ENCODE measurements around the gene THY1. TPM values are rescaled to one million over a fixed set of nuclear protein-coding genes. Genes with fewer than 3 reads are reported as not detected.
"Not testable (repeated sequence)": the region's sequence is repeated elsewhere in the genome, so short reads cannot be mapped to it uniquely, and the experiment has no call there.

Gene THY1
- total RNA-seq, 1 donor from 2014 or later: 0.62 TPM

GRCh38 chr11:119468511-119468910, 45.5 kb upstream of the THY1 start:
- Mint-ChIP-seq H3K9me3 (ENCODE audit: low read depth) (peaks cover 19% of the 10 kb centered on the region), H3K4me3 (ENCODE audit: low read depth) (no peak overlapping the region), H3K27me3 (peaks cover 27% of the 10 kb centered on the region), H3K4me1 (ENCODE audit: low read depth) (no peaks in the 10 kb centered on the region), H3K27ac (no peak overlapping the region), H3K36me3 (ENCODE audit: insufficient read depth) (no peaks in the 10 kb centered on the region)
- DNase-seq (ENCODE audit: low spot score, unreplicated experiment): no peak
- TF ChIP-seq, protein P1, sequence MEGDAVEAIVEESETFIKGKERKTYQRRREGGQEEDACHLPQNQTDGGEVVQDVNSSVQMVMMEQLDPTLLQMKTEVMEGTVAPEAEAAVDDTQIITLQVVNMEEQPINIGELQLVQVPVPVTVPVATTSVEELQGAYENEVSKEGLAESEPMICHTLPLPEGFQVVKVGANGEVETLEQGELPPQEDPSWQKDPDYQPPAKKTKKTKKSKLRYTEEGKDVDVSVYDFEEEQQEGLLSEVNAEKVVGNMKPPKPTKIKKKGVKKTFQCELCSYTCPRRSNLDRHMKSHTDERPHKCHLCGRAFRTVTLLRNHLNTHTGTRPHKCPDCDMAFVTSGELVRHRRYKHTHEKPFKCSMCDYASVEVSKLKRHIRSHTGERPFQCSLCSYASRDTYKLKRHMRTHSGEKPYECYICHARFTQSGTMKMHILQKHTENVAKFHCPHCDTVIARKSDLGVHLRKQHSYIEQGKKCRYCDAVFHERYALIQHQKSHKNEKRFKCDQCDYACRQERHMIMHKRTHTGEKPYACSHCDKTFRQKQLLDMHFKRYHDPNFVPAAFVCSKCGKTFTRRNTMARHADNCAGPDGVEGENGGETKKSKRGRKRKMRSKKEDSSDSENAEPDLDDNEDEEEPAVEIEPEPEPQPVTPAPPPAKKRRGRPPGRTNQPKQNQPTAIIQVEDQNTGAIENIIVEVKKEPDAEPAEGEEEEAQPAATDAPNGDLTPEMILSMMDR (IDR thresholded peaks at IDR 0.05; ENCODE audit: unreplicated experiment): no peak

DNA sequence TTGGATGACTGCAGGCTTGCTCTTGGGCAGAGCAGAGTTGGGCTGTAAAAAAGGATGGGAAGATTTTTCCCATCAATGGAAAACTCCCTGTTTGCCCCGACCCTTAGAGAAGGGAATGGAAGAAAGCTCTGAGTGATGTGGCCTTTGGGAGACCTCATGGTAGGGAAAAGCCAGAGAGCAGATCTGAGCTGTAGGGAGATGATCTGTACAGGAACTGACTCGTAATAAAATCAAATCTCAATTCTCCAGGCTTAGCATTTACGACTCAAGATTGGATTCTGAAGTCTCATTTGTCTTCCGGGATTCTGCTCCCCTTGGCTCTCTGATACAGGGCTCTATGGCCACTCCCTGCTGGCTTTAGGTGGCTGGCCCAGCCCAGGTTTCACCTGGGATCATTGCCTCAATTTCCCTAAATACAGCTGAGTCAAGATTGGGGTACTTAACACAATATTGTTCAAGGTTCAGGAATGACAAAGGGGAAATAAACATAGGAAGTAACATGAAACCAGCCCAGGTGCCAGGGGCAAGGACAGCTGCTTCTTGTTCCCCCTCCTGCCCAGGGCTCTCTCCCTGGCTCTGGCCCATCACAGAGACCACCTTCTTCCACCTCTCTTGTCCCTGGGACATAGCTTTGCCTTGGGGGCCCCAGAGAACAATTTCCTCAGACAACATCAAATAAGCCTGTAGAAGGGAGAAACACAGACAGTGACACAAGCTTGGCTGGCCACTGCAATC, 38.4 kb upstream of the THY1 start:
- TF ChIP-seq, protein P1 (IDR thresholded peaks at IDR 0.05; ENCODE audit: unreplicated experiment): no peak
- DNase-seq (ENCODE audit: low spot score, unreplicated experiment): no peak
- H3K9me3 Mint-ChIP-seq (ENCODE audit: low read depth): peaks cover 16% of the 10 kb centered on the region
- H3K4me1 Mint-ChIP-seq (ENCODE audit: low read depth): no peaks in the 10 kb centered on the region
- H3K36me3 Mint-ChIP-seq (ENCODE audit: insufficient read depth): no peaks in the 10 kb centered on the region
- peaks cover 5% of the 10 kb centered on the region for H3K27me3 Mint-ChIP-seq
- no peak overlapping the region for H3K4me3 Mint-ChIP-seq (ENCODE audit: low read depth)
- H3K27ac Mint-ChIP-seq: no peak overlapping the region

DNA sequence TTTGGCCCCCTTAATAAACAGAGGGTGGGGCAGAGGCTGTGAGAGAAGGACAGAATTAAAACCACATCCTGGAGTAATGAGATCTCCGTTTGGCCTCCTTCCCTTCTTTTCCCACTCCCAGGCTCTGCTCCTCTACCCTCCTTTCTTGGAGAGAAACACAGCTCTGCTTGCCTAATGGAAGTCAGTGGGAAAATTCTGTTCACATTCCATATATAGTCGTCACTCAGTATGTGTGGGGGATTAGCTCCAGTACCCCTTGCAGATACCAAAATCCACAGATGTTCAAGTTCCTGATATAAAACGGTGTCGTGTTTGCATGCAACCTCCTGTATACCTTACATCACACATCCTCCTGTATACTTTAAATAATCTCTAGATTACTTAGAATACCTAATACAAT, 37.6 kb upstream of the THY1 start:
- no peak overlapping the region for H3K27ac Mint-ChIP-seq
- peaks cover 11% of the 10 kb centered on the region for H3K9me3 Mint-ChIP-seq (ENCODE audit: low read depth)
- no peaks in the 10 kb centered on the region for H3K36me3 Mint-ChIP-seq (ENCODE audit: insufficient read depth)
- no peak for DNase-seq (ENCODE audit: low spot score, unreplicated experiment)
- TF ChIP-seq, protein P1 (IDR thresholded peaks at IDR 0.05; ENCODE audit: unreplicated experiment): no peak
- no peak overlapping the region for H3K4me3 Mint-ChIP-seq (ENCODE audit: low read depth)
- H3K27me3 Mint-ChIP-seq: peaks cover 5% of the 10 kb centered on the region
- no peaks in the 10 kb centered on the region for H3K4me1 Mint-ChIP-seq (ENCODE audit: low read depth)

DNA sequence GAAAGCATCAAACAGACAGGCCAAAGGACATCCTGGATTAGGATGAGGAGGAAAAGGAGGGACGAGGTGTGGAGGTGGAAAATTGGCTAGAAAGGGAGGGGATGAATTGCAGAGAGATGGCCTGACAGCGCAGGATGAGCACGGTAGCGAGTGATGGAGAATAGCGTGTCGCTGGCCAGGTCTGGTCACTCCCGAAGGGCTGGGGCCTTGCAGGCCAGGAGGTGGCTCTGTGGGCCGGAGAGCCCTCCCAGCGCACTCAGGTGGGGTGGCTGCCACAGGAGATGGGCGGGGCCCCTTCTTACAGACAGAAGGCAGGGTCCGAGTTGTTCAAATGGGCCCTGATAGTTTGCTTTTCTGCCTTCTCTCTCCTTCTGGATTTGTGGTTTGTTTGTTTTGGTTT, 37.1 kb upstream of the THY1 start:
- peaks cover 5% of the 10 kb centered on the region for H3K27me3 Mint-ChIP-seq

DNA sequence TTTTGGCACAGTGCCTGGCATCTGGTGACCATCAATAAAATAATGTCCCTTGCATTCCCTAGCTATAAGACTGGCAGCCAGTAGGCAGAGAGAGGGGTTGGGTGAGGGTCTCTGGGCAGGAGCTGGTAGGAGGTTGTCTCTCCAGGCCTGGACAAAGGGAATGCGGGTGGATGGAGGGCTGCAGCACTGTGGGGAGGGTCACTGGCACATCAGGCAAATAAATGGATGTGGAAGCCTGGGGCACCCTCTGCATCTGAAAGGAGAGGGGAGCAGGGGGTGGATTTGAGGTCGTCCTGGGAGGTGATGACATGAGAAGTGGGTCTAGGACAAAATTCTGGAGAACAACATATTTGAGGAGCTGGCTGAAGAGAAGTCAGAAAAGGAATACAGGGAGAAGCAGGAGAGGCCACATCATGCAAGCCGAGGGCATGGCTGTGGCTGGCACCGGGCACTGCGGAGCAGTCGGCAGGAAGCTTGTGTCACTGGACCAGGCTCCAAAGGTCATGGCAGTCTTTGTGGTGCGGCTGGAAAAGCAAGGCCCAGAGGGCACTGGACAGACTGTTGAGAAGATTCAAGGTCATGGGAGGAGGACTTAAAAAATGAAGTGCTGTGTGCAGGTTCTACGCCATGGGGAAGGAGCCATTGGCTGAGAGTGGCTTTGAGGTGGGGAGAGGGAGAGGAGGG, 36.5 kb upstream of the THY1 start:
- peaks cover 1% of the 10 kb centered on the region for H3K9me3 Mint-ChIP-seq (ENCODE audit: low read depth)
- H3K27ac Mint-ChIP-seq: peak overlapping the region; percentile 66
- no peak overlapping the region for H3K4me3 Mint-ChIP-seq (ENCODE audit: low read depth)
- TF ChIP-seq, protein P1 (IDR thresholded peaks at IDR 0.05; ENCODE audit: unreplicated experiment): no peak
- H3K27me3 Mint-ChIP-seq: peaks cover 5% of the 10 kb centered on the region
- H3K36me3 Mint-ChIP-seq (ENCODE audit: insufficient read depth): no peaks in the 10 kb centered on the region
- H3K4me1 Mint-ChIP-seq (ENCODE audit: low read depth): no peaks in the 10 kb centered on the region
- DNase-seq (ENCODE audit: low spot score, unreplicated experiment): no peak

More for the DNA sequence above, 37.1 kb upstream of the THY1 start:
- H3K27ac Mint-ChIP-seq: no peak overlapping the region
- H3K9me3 Mint-ChIP-seq (ENCODE audit: low read depth): peaks cover 7% of the 10 kb centered on the region
- no peak for DNase-seq (ENCODE audit: low spot score, unreplicated experiment)
- no peaks in the 10 kb centered on the region for H3K36me3 Mint-ChIP-seq (ENCODE audit: insufficient read depth)
- no peak overlapping the region for H3K4me3 Mint-ChIP-seq (ENCODE audit: low read depth)
- H3K4me1 Mint-ChIP-seq (ENCODE audit: low read depth): no peaks in the 10 kb centered on the region
- TF ChIP-seq, protein P1 (IDR thresholded peaks at IDR 0.05; ENCODE audit: unreplicated experiment): no peak

DNA sequence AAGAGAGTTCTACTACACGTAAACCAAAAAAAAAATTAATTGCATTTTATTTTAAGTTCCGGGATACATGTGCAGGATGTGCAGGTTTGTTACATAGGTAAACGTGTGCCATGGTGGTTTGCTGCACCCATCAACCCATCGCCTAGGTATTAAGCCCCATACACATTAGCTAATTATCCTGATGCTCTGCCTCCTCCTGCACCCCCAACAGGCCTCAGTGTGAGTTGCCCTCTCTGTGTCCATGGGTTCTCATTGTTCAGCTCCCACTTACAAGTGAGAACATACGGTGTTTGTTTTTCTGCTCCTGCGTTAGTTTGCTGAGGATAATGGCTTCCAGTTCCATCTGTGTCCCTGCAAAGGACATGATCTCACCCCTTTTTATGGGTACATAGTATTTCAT, 32.7 kb upstream of the THY1 start:
- not testable (repeated sequence) for H3K27me3 Mint-ChIP-seq; H3K36me3 Mint-ChIP-seq (ENCODE audit: insufficient read depth); H3K27ac Mint-ChIP-seq; DNase-seq (ENCODE audit: low spot score, unreplicated experiment); H3K4me1 Mint-ChIP-seq (ENCODE audit: low read depth); H3K9me3 Mint-ChIP-seq (ENCODE audit: low read depth); H3K4me3 Mint-ChIP-seq (ENCODE audit: low read depth)

GRCh38 chr11:119455241-119455640, 32.3 kb upstream of the THY1 start:
- DNase-seq (ENCODE audit: low spot score, unreplicated experiment); H3K9me3 Mint-ChIP-seq (ENCODE audit: low read depth); H3K4me1 Mint-ChIP-seq (ENCODE audit: low read depth); H3K4me3 Mint-ChIP-seq (ENCODE audit: low read depth); H3K27me3 Mint-ChIP-seq; H3K27ac Mint-ChIP-seq; H3K36me3 Mint-ChIP-seq (ENCODE audit: insufficient read depth): not testable (repeated sequence)
